ENCODE measurements around the gene CSNK1A1. TPM values are rescaled to one million over a fixed set of nuclear protein-coding genes. Genes with fewer than 3 reads are reported as not detected.
A peak's percentile ranks its signal among the peaks of the same experiment; 100 is the strongest.
"Not testable (repeated sequence)": the region's sequence is repeated elsewhere in the genome, so short reads cannot be mapped to it uniquely, and the experiment has no call there.

Gene CSNK1A1
- total and polyA plus RNA-seq, 2 experiments from 2014 or later, result 106 to 231 TPM

DNA sequence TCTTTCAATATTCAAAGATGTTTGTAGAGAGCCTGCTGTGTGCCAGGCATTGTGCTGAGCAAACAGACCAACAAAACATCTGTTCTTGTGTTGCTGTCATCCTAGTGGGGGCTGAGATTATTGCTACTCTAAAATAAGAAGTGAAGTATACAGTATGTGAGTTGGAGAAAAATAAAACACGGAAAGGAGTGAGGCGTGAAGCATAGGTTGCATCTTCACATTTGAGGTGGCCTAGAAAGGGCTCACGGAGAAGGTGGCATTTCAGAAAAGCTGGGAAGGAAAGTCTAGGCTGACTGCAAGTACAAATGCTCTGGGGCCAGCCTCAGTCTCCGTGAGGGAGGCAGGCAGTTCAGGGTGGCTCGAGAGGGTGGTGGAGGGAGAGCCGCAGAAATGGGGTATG is 80.3 kb downstream of the CSNK1A1 start:
- no peaks in the 10 kb centered on the region for H3K27me3 ChIP-seq
- no peaks in the 10 kb centered on the region for H3K9me3 ChIP-seq (ENCODE audit: low read depth)
- no peaks in the 10 kb centered on the region for H4K20me1 ChIP-seq (ENCODE audit: insufficient read depth, poor library complexity, severe bottlenecking)
- TF ChIP-seq EZH2 (IDR thresholded peaks at IDR 0.05; ENCODE audit: borderline replicate concordance), result no peak
- TF ChIP-seq EZH2phosphoT487 (IDR thresholded peaks at IDR 0.05; ENCODE audit: low read depth, severe bottlenecking, unreplicated experiment), result no peak
- no peak for TF ChIP-seq CTCF (IDR thresholded peaks at IDR 0.05; ENCODE audit: poor library complexity)
- no peaks in the 10 kb centered on the region for H3K9me2 ChIP-seq (replicated peaks; ENCODE audit: insufficient read depth)
- DNase-seq (ENCODE audit: low spot score), result no peak
- H3K36me3 ChIP-seq (replicated peaks; ENCODE audit: insufficient read depth, low read depth), result no peaks in the 10 kb centered on the region
- no peak overlapping the region for H3K4me3 ChIP-seq
- whole genome bisulfite sequencing (ENCODE audit: low lambda C conversion rate, missing lambda C conversion rate), result 86% methylated on average over 6 of the region's 6 CpGs
- peak overlapping the region; percentile 76 for H3K27ac ChIP-seq
- H2AFZ ChIP-seq, result no peak overlapping the region
- H3K4me2 ChIP-seq, result no peak overlapping the region
- H3K79me2 ChIP-seq, result no peaks in the 10 kb centered on the region
- peaks cover 13% of the 10 kb centered on the region for H3K4me1 ChIP-seq (ENCODE audit: insufficient read depth)

GRCh38 chr5:149466457-149466972 is 84.7 kb downstream of the CSNK1A1 start:
- DNase-seq (ENCODE audit: low spot score), result peak; percentile 58
- Histone ChIP-seq H3K4me3 (no peak overlapping the region), H3K36me3 (replicated peaks; ENCODE audit: insufficient read depth, low read depth) (no peaks in the 10 kb centered on the region), H3K79me2 (no peaks in the 10 kb centered on the region), H3K4me2 (no peak overlapping the region), H3K27me3 (no peaks in the 10 kb centered on the region), H3K9me3 (ENCODE audit: low read depth) (no peaks in the 10 kb centered on the region), H3K27ac (peak overlapping the region; percentile 37), H3K4me1 (ENCODE audit: insufficient read depth) (peaks cover 17% of the 10 kb centered on the region), H3K9me2 (replicated peaks; ENCODE audit: insufficient read depth) (no peaks in the 10 kb centered on the region), H2AFZ (no peak overlapping the region), H4K20me1 (ENCODE audit: insufficient read depth, poor library complexity, severe bottlenecking) (no peaks in the 10 kb centered on the region)
- TF ChIP-seq EZH2phosphoT487 (IDR thresholded peaks at IDR 0.05; ENCODE audit: low read depth, severe bottlenecking, unreplicated experiment), result no peak
- no peak for TF ChIP-seq EZH2 (IDR thresholded peaks at IDR 0.05; ENCODE audit: borderline replicate concordance)
- no peak for TF ChIP-seq CTCF (IDR thresholded peaks at IDR 0.05; ENCODE audit: poor library complexity)
- 51% methylated on average over 17 of the region's 17 CpGs for WGBS (ENCODE audit: low lambda C conversion rate, missing lambda C conversion rate)

GRCh38 chr5:149464796-149465489 is 86.3 kb downstream of the CSNK1A1 start:
- Histone ChIP-seq H3K79me2 (no peaks in the 10 kb centered on the region), H4K20me1 (ENCODE audit: insufficient read depth, poor library complexity, severe bottlenecking) (no peaks in the 10 kb centered on the region), H3K27ac (peak overlapping the region; percentile 77), H2AFZ (peak overlapping the region; percentile 36), H3K4me1 (ENCODE audit: insufficient read depth) (peaks cover 11% of the 10 kb centered on the region), H3K9me2 (replicated peaks; ENCODE audit: insufficient read depth) (no peaks in the 10 kb centered on the region), H3K27me3 (no peaks in the 10 kb centered on the region), H3K4me3 (no peak overlapping the region), H3K36me3 (replicated peaks; ENCODE audit: insufficient read depth, low read depth) (no peaks in the 10 kb centered on the region), H3K9me3 (ENCODE audit: low read depth) (no peaks in the 10 kb centered on the region), H3K4me2 (no peak overlapping the region)
- 77% methylated on average over 8 of the region's 8 CpGs for WGBS (ENCODE audit: low lambda C conversion rate, missing lambda C conversion rate)
- peak; percentile 60 for DNase-seq (ENCODE audit: low spot score)
- TF ChIP-seq EZH2phosphoT487 (IDR thresholded peaks at IDR 0.05; ENCODE audit: low read depth, severe bottlenecking, unreplicated experiment) (no peak), EZH2 (IDR thresholded peaks at IDR 0.05; ENCODE audit: borderline replicate concordance) (no peak), CTCF (IDR thresholded peaks at IDR 0.05; ENCODE audit: poor library complexity) (no peak)

- H2AFZ ChIP-seq; H3K9me3 ChIP-seq (ENCODE audit: low read depth); H3K36me3 ChIP-seq (replicated peaks; ENCODE audit: insufficient read depth, low read depth); H3K4me3 ChIP-seq; H3K4me2 ChIP-seq; H3K27ac ChIP-seq; H3K9me2 ChIP-seq (replicated peaks; ENCODE audit: insufficient read depth); H4K20me1 ChIP-seq (ENCODE audit: insufficient read depth, poor library complexity, severe bottlenecking); H3K79me2 ChIP-seq; DNase-seq (ENCODE audit: low spot score); H3K27me3 ChIP-seq: not testable (repeated sequence)
- H3K4me1 ChIP-seq (ENCODE audit: insufficient read depth), result peaks cover 17% of the 10 kb centered on the region
- over 99% methylated on average over 5 of the region's 6 CpGs for WGBS (ENCODE audit: low lambda C conversion rate, missing lambda C conversion rate)
These were observed 89.3 kb downstream of the CSNK1A1 start for GRCh38 chr5:149461907-149462306.
